Loucy (cell line): Measurements from ENCODE around the gene TMPRSS11A.

Experiments used
- CTCF ChIP-seq: fragments of 200-600 bp; sonication (generic); conservative IDR thresholded peaks from 2 replicates; pipeline ENCODE4 v1.5.1; 2014; ENCODE audit warnings: mild to moderate bottlenecking, antibody characterized with exemption, low read length
- EZH2phosphoT487 ChIP-seq: fragments of 200-600 bp; IDR thresholded peaks from 2 replicates; pipeline ENCODE4 v1.6.1; 2018; ENCODE audit warnings: antibody characterized with exemption, mild to moderate bottlenecking, moderate library complexity, borderline replicate concordance

GRCh38 chr4:67861513-67861912, 101.8 kb downstream of the TMPRSS11A start:
- TF ChIP-seq CTCF = no peak
- TF ChIP-seq EZH2phosphoT487 = no peak
